Neuronal stem cell (in vitro differentiated cells): ENCODE data around the gene TP63. TPM values are rescaled to one million over a fixed set of nuclear protein-coding genes. Genes with fewer than 3 reads are reported as not detected.

Source experiments
- DNase-seq: peaks from one replicate; pipeline ENCODE4 v3.0.0-alpha.2; 2013; ENCODE audit warnings: low spot score
- H2AFZ ChIP-seq: one replicate; pipeline ENCODE4 v1.6.1; 2013; ENCODE audit warnings: mild to moderate bottlenecking, low read length, inconsistent platforms
- H2AK5ac ChIP-seq: 2 replicates; pipeline ENCODE4 v1.6.1; 2013; ENCODE audit warnings: low read depth, mild to moderate bottlenecking, inconsistent platforms, low read length, moderate library complexity, mixed read lengths
- H2BK120ac ChIP-seq: 2 replicates; pipeline ENCODE4 v1.6.1; 2013; ENCODE audit warnings: low read depth, mild to moderate bottlenecking, inconsistent platforms, low read length, moderate library complexity, mixed read lengths
- H2BK12ac ChIP-seq: one replicate; pipeline ENCODE4 v1.6.1; 2013; ENCODE audit warnings: low read length, inconsistent platforms
- H2BK15ac ChIP-seq: 2 replicates; pipeline ENCODE4 v1.6.1; 2013; ENCODE audit warnings: mild to moderate bottlenecking, low read length, inconsistent platforms, mixed read lengths
- H2BK5ac ChIP-seq: one replicate; pipeline ENCODE4 v1.6.1; 2013; ENCODE audit warnings: inconsistent platforms, mild to moderate bottlenecking, low read length, moderate library complexity
- H3K14ac ChIP-seq: one replicate; pipeline ENCODE4 v1.6.1; 2013; ENCODE audit warnings: low read length, inconsistent platforms
- H3K18ac ChIP-seq: 2 replicates; pipeline ENCODE4 v1.6.1; 2013; ENCODE audit warnings: low read length, inconsistent platforms
- H3K23ac ChIP-seq: 2 replicates; pipeline ENCODE4 v1.6.1; 2013; ENCODE audit warnings: low read depth, mild to moderate bottlenecking, mixed read lengths, low read length, inconsistent platforms; ENCODE audit not compliant: poor library complexity
- H3K27ac ChIP-seq: replicated peaks from 3 replicates; pipeline ENCODE4 v1.5.1; 2013; ENCODE audit warnings: low read length, inconsistent platforms
- H3K27me3 ChIP-seq, 3 experiments: 2 replicates each; pipeline ENCODE4 v1.6.1; 2013; ENCODE audit warnings: low read length in 3 of 3, mild to moderate bottlenecking in 2 of 3, inconsistent platforms in 1 of 3, low read depth in 1 of 3, mixed read lengths in 1 of 3, moderate library complexity in 1 of 3; ENCODE audit not compliant: control insufficient read depth in 3 of 3, insufficient read depth in 3 of 3
- H3K36me3 ChIP-seq, 2 donors: replicated peaks in 1 of 2; 2 replicates each; pipeline ENCODE4 v1.6.1; 2013; ENCODE audit warnings: low read length in 2 of 2; ENCODE audit not compliant: control insufficient read depth in 2 of 2, insufficient read depth in 2 of 2
- H3K4ac ChIP-seq: 2 replicates; pipeline ENCODE4 v1.6.1; 2013; ENCODE audit warnings: inconsistent platforms, mild to moderate bottlenecking, low read length, moderate library complexity
- H3K4me1 ChIP-seq, 2 donors: 1 replicate in 1 of 2; 2 replicates in 1 of 2; pipeline ENCODE4 v1.6.1; 2013; ENCODE audit warnings: low read length in 2 of 2, low read depth in 1 of 2; ENCODE audit not compliant: control insufficient read depth in 2 of 2, insufficient read depth in 1 of 2
- H3K4me2 ChIP-seq: one replicate; pipeline ENCODE4 v1.6.1; 2013; ENCODE audit warnings: mild to moderate bottlenecking, low read length, inconsistent platforms; ENCODE audit not compliant: insufficient read depth, poor library complexity, severe bottlenecking
- H3K4me3 ChIP-seq, 2 donors: 2 replicates each; pipeline ENCODE4 v1.5.1; 2013; ENCODE audit warnings: low read length in 2 of 2, mild to moderate bottlenecking in 2 of 2, inconsistent platforms in 1 of 2, moderate library complexity in 1 of 2
- H3K79me1 ChIP-seq: one replicate; pipeline ENCODE4 v1.6.1; 2013; ENCODE audit warnings: low read depth, mild to moderate bottlenecking, inconsistent platforms, low read length, moderate library complexity
- H3K9ac ChIP-seq: one replicate; pipeline ENCODE4 v1.6.1; 2013; ENCODE audit warnings: mild to moderate bottlenecking, low read depth, low read length, inconsistent platforms; ENCODE audit not compliant: poor library complexity
- H3K9me3 ChIP-seq, 2 donors: replicated peaks in 1 of 2; 2 replicates each; pipeline versions ENCODE3 to v1.6.1; 2013; ENCODE audit warnings: low read length in 2 of 2, mild to moderate bottlenecking in 2 of 2, inconsistent platforms in 1 of 2, low read depth in 1 of 2, mixed read lengths in 1 of 2, moderate library complexity in 1 of 2; ENCODE audit not compliant: control insufficient read depth in 2 of 2, insufficient read depth in 1 of 2
- H4K8ac ChIP-seq: one replicate; pipeline ENCODE4 v1.6.1; 2013; ENCODE audit warnings: low read depth, mild to moderate bottlenecking, inconsistent platforms, low read length, moderate library complexity
- H4K91ac ChIP-seq: one replicate; pipeline ENCODE4 v1.6.1; 2013; ENCODE audit warnings: low read length, low read depth, mild to moderate bottlenecking, inconsistent platforms; ENCODE audit not compliant: poor library complexity
- WGBS, 2 donors: extraction: QIAGEN DNeasy Blood & Tissue Kit; methylation state at CpG; one replicate each; pipeline ENCODE4 v1.1.7; 2013; ENCODE audit warnings: missing lambda C conversion rate in 2 of 2, mixed read lengths in 1 of 2; ENCODE audit not compliant: insufficient read length in 2 of 2, insufficient replicate concordance in 1 of 2; ENCODE audit errors: extremely low coverage in 2 of 2; 5-methylcytosine and 5-hydroxymethylcytosine counted together
- small RNA-seq: library from polyadenylated mRNA; stranded (forward); fragments of <200 nt; extraction: miRNeasy Mini kit (QIAGEN cat#:217004); gene quantifications from one replicate; pipeline ENCODE3, GENCODE V24; 2013; ENCODE audit not compliant: insufficient read depth

TP63 gene

GRCh38 chr3:189945935-189946709 is 314.9 kb downstream of the TP63 start:
- no peak overlapping the region for H2AFZ ChIP-seq
- no peak overlapping the region for H3K4ac ChIP-seq
- H3K36me3 ChIP-seq, result no peaks in the 10 kb centered on the region
- no peak overlapping the region for H2BK15ac ChIP-seq
- H3K4me1 ChIP-seq, result peaks cover 0 to 3% of the 10 kb centered on the region in 2 donors
- H2BK12ac ChIP-seq, result no peak overlapping the region
- no peak overlapping the region for H3K4me3 ChIP-seq
- no peak overlapping the region for H2BK120ac ChIP-seq
- no peak overlapping the region for H4K8ac ChIP-seq
- H2AK5ac ChIP-seq, result no peak overlapping the region
- no peak for DNase-seq
- H3K14ac ChIP-seq, result no peak overlapping the region
- no peaks in the 10 kb centered on the region for H3K9me3 ChIP-seq
- H2BK5ac ChIP-seq, result no peak overlapping the region
- no peak overlapping the region for H4K91ac ChIP-seq
- H3K18ac ChIP-seq, result no peak overlapping the region
- H3K79me1 ChIP-seq, result no peaks in the 10 kb centered on the region
- no peak overlapping the region for H3K4me2 ChIP-seq
- no CpG with 5 or more reads among the region's 6 CpGs for WGBS, 2 donors
- H3K27me3 ChIP-seq, result peaks cover 0 to 4% (median 0%) of the 10 kb centered on the region in 3 experiments
- no peak overlapping the region for H3K9ac ChIP-seq
- H3K23ac ChIP-seq, result no peak overlapping the region
- no peak overlapping the region for H3K27ac ChIP-seq

Small RNA genes lying within 50 kb of the gene (small RNA-seq; reads per million reads assigned to genes)
- gene AC078809.1 (not detected), gene MIR944 (not detected)
